Spleen (tissue), 11 donors: ENCODE data around the gene TMEM145. TPM values are rescaled to one million over a fixed set of nuclear protein-coding genes. Genes with fewer than 3 reads are reported as not detected.

Experiments used
- DNase-seq: peaks from one replicate; pipeline ENCODE4 v3.0.0-alpha.2; 2020
- H3K27ac ChIP-seq, 8 donors: fragments of 200-600 bp; sonication (generic) in 7 of 8; 1 replicate in 4 of 8; 2 replicates in 4 of 8; pipeline versions ENCODE4 v1.5.0 to v1.8.0; 2016 to 2021; ENCODE audit warnings: inconsistent platforms in 4 of 8, mild to moderate bottlenecking in 4 of 8, moderate library complexity in 1 of 8
- H3K27me3 ChIP-seq, 7 donors: fragments of 200-600 bp; sonication (generic) in 6 of 7; replicated peaks in 1 of 7; 1 replicate in 4 of 7; 2 replicates in 3 of 7; pipeline versions ENCODE4 v1.5.0 to v1.8.0; 2016 to 2021; ENCODE audit warnings: inconsistent platforms in 3 of 7, mild to moderate bottlenecking in 1 of 7
- H3K36me3 ChIP-seq, 6 donors: fragments of 200-600 bp; sonication (generic) in 5 of 6; 1 replicate in 4 of 6; 2 replicates in 2 of 6; pipeline versions ENCODE4 v1.5.0 to v1.8.0; 2016 to 2021; ENCODE audit warnings: inconsistent platforms in 2 of 6
- H3K4me1 ChIP-seq, 6 donors: fragments of 200-600 bp; sonication (generic) in 5 of 6; 1 replicate in 3 of 6; 2 replicates in 3 of 6; pipeline versions ENCODE4 v1.5.0 to v1.8.0; 2016 to 2021; ENCODE audit warnings: inconsistent platforms in 3 of 6
- H3K4me3 ChIP-seq, 8 donors: fragments of 200-600 bp; sonication (generic) in 7 of 8; 1 replicate in 4 of 8; 2 replicates in 4 of 8; pipeline versions ENCODE4 v1.5.0 to v1.8.0; 2016 to 2021; ENCODE audit warnings: inconsistent platforms in 4 of 8, mild to moderate bottlenecking in 4 of 8, moderate library complexity in 2 of 8
- H3K9me3 ChIP-seq, 8 donors: fragments of 200-600 bp; sonication (generic) in 7 of 8; 1 replicate in 4 of 8; 2 replicates in 4 of 8; pipeline versions ENCODE4 v1.5.0 to v1.8.0; 2016 to 2021; ENCODE audit warnings: inconsistent platforms in 4 of 8
- POLR2A ChIP-seq, 3 donors: fragments of 450-650 bp; IDR thresholded peaks; one replicate each; pipeline ENCODE4 v1.5.1; 2017; ENCODE audit warnings: antibody characterized with exemption in 3 of 3, mild to moderate bottlenecking in 1 of 3
- POLR2AphosphoS5 ChIP-seq, 3 donors: sonication (generic); formaldehyde crosslinking; IDR thresholded peaks; one replicate each; pipeline ENCODE4 v1.5.1; 2017; ENCODE audit warnings: antibody characterized with exemption in 3 of 3
- WGBS, 5 donors: extraction: QIAGEN DNeasy Blood & Tissue Kit in 3 of 5; methylation state at CpG; one replicate each; pipeline versions ENCODE4 v1.1.5 to v1.1.7; 2013 to 2018; 5-methylcytosine and 5-hydroxymethylcytosine counted together
- intact Hi-C: fragments of 100-400 bp; cut with DNase I; formaldehyde crosslinking; loops from one replicate; pipeline ENCODE4 v1.15.0; 2023; ENCODE audit warnings: low total_unique reads
- polyA plus RNA-seq, 3 donors: library from polyadenylated mRNA; stranded (reverse); fragments of 200-250 nt; gene quantifications; one replicate each; pipeline ENCODE4 v1.2.1, GENCODE V29; 2013
- total RNA-seq, 7 donors: library from RNA; depleted of rRNA in 3 of 7; stranded (reverse); fragments of >200 nt in 3 of 7; fragmentation: NEBNext Ultra II Directional in 4 of 7; extraction: Animal tissue kit (Norgen Biotek cat#: 25700) in 4 of 7; gene quantifications; one replicate each; pipeline versions ENCODE4 v1.1.0 to v1.2.1, GENCODE V29; 2016 to 2021
- TF ChIP-seq, protein P1 (sequence below), 11 experiments: fragments of 200-600 bp in 7 of 11; fragments of 450-650 bp in 4 of 11; sonication (generic) in 4 of 11; IDR thresholded peaks in 8 of 11; conservative IDR thresholded peaks in 3 of 11; 1 replicate in 7 of 11; 2 replicates in 4 of 11; pipeline versions ENCODE4 v1.4.0 to v1.8.0; 2016 to 2021; ENCODE audit warnings: antibody characterized with exemption in 11 of 11, inconsistent platforms in 4 of 11, mild to moderate bottlenecking in 1 of 11
- donor health status: healthy with polysubstance abuse.
- donor health status: DM: no; HTN: no; CAD: no; lungs with moderate emphysema.
- donor health status: DM: no; HTN: no; CAD: no.
- donor health status: Bipolar disorder and iron deficiency.
- donor health status: healthy.
- donor health status: DM: no; HTN: no; CAD: no.
- donor health status: DM: yes; HTN: yes; CAD: no.

Gene TMEM145
- total and polyA plus RNA-seq, 10 donors = 0.13 to 2.3 (median 0.73) TPM; not detected in 1

DNA sequence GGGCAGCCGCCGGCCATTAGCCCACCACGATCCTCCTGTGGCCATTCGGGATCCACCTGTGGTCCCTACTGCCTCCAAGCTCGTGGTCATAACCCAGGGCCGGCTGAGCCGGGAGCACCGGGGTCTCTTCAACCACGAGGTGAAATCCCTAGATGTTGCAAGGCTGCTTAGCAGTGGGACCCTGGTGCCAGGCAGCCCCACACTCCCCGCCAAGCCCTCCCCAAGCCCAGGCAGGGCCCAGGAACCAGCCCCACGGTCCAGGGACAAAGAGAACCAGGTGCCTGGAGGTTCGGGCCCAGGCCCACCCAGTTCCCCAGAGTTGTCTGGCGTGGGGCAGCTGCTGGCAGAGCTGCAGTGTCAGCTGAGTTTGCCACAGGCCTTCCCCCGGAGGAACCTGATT is 3.4 kb upstream of the TMEM145 start:
- DNase-seq = no peak
- Histone ChIP-seq H3K27me3 (peaks cover 0 to 40% (median 27%) of the 10 kb centered on the region in 7 donors), H3K9me3 (no peaks in the 10 kb centered on the region), H3K36me3 (no peaks in the 10 kb centered on the region), H3K4me3 (no peak overlapping the region), H3K4me1 (peaks cover 6 to 21% (median 14%) of the 10 kb centered on the region in 6 donors), H3K27ac (no peak overlapping the region)
- intact Hi-C loops = no loop called here
- 71 to 92% (median 87%) methylated on average over 11 to 14 of the region's 14 CpGs for WGBS, 5 donors
- TF ChIP-seq, protein P1, sequence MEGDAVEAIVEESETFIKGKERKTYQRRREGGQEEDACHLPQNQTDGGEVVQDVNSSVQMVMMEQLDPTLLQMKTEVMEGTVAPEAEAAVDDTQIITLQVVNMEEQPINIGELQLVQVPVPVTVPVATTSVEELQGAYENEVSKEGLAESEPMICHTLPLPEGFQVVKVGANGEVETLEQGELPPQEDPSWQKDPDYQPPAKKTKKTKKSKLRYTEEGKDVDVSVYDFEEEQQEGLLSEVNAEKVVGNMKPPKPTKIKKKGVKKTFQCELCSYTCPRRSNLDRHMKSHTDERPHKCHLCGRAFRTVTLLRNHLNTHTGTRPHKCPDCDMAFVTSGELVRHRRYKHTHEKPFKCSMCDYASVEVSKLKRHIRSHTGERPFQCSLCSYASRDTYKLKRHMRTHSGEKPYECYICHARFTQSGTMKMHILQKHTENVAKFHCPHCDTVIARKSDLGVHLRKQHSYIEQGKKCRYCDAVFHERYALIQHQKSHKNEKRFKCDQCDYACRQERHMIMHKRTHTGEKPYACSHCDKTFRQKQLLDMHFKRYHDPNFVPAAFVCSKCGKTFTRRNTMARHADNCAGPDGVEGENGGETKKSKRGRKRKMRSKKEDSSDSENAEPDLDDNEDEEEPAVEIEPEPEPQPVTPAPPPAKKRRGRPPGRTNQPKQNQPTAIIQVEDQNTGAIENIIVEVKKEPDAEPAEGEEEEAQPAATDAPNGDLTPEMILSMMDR (IDR thresholded peaks at IDR 0.05 in 8 of 11, conservative IDR thresholded peaks at IDR 0.05 in 3 of 11) = no peak
- TF ChIP-seq POLR2A (IDR thresholded peaks at IDR 0.05) (no peak), POLR2AphosphoS5 (IDR thresholded peaks at IDR 0.05) (no peak)

DNA sequence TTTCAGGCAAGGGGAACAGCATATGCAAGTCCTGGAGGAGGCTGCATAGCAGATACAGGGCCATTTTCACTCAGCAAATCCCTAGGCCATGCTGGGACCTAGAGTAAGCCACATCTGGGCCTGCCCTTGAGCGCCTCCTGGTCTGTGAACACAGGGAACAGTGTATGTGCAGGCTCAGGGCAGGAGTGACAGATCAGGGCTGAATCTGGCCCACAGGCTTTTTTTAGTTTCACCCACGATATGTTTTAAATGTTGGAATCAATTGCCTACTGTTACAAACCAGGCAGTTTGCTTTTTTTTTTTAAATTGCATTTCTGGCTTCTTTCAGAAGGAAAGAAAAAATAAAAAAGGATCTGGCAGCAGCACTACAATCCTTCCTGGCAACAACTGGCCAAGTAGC is 1.5 kb upstream of the TMEM145 start:
- 59 to 86% (median 84%) methylated on average over 2 of the region's 2 CpGs for WGBS, 5 donors
- intact Hi-C loops = no loop called here
- DNase-seq = no peak
- Histone ChIP-seq H3K36me3 (no peaks in the 10 kb centered on the region), H3K27me3 (peaks cover 0 to 49% (median 27%) of the 10 kb centered on the region in 7 donors), H3K4me1 (peaks cover 10 to 26% (median 19%) of the 10 kb centered on the region in 6 donors), H3K4me3 (no peak overlapping the region), H3K27ac (no peak overlapping the region), H3K9me3 (no peaks in the 10 kb centered on the region)
- TF ChIP-seq POLR2A (IDR thresholded peaks at IDR 0.05) = no peak
- no peak for TF ChIP-seq POLR2AphosphoS5 (IDR thresholded peaks at IDR 0.05)
- TF ChIP-seq, protein P1 (IDR thresholded peaks at IDR 0.05 in 8 of 11, conservative IDR thresholded peaks at IDR 0.05 in 3 of 11) = no peak

DNA sequence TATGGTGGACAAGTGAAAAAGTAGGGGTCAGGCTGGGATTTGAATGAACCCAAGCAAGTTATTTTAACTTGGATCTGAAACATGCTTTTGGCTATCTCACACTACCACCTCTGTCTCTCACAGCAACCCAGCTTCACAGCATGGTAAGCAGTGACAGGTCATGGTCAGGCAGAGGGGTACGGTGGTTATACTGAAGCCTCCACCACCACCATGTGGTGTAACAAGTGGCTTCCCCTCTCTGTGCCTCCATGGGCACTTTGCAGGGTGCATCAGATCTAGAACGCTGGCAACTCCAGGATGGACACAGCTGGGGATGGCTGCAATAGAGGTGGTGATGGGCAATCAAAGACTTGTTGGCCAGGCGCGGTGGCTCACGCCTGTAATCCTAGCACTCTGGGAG is 739 bp upstream of the TMEM145 start:
- peaks cover 0 to 49% (median 27%) of the 10 kb centered on the region in 7 donors for H3K27me3 ChIP-seq
- TF ChIP-seq, protein P1 (IDR thresholded peaks at IDR 0.05 in 8 of 11, conservative IDR thresholded peaks at IDR 0.05 in 3 of 11) = no peak
- no peak for TF ChIP-seq POLR2A (IDR thresholded peaks at IDR 0.05)
- H3K4me3 ChIP-seq = no peak overlapping the region
- no peak overlapping the region for H3K27ac ChIP-seq
- DNase-seq = no peak
- H3K9me3 ChIP-seq = no peaks in the 10 kb centered on the region
- peaks cover 17 to 34% (median 26%) of the 10 kb centered on the region in 6 donors for H3K4me1 ChIP-seq
- H3K36me3 ChIP-seq = no peaks in the 10 kb centered on the region
- intact Hi-C loops = no loop called here
- WGBS, 5 donors = 81 to 93% (median 82%) methylated on average over 5 of the region's 5 CpGs

DNA sequence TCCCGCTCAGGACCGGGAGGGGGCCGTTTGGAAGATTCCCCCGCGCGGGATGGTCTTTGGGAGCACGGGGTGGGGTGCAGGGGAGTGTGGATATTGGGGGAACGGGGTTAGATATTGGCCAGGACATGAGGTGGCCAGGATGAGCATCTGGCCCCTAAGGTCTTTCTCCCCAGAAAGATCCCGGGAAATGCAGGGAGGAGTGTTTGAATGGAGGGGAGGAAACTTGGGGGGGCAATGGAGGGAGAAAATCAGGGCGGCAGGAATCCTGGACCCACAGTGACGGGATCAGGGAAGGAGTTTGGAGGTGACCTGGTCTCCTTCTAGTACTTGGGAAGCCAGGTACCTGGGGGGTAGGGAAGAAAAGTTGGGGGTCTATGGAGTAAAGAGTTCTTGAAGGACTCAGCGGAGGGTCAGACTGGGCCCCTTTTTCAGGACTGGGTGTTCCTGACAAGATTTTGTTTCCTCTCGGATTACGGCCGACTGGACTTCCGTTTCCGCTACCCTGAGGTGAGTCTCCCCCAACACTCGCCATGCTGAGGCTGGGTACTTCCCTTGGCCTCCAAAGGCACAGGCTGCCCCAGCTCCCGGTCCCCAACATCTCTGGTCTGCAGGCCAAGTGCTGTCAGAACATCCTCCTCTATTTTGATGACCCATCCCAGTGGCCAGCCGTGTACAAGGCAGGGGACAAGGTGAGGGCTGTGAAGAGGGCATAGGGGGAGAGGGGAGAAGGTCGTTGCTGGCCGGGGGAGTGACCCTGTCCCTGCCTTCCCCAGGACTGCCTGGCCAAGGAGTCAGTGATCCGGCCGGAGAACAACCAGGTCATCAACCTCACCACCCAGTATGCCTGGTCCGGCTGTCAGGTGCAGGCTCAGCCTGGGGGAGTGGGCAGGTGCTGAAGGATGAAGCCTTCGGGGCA is 989 bp downstream of the TMEM145 start:
- 29 to 35% (median 34%) methylated on average over 25 to 26 of the region's 26 CpGs for WGBS, 5 donors
- Histone ChIP-seq H3K4me3 (peak overlapping the region in 5 of 8 donors; percentile 30 to 66 (median 41)), H3K27ac (no peak overlapping the region), H3K27me3 (peaks cover 0 to 49% (median 27%) of the 10 kb centered on the region in 7 donors), H3K9me3 (no peaks in the 10 kb centered on the region), H3K4me1 (peaks cover 17 to 38% (median 27%) of the 10 kb centered on the region in 6 donors), H3K36me3 (no peaks in the 10 kb centered on the region)
- no peak for DNase-seq
- TF ChIP-seq, protein P1 (IDR thresholded peaks at IDR 0.05 in 8 of 11, conservative IDR thresholded peaks at IDR 0.05 in 3 of 11) = no peak
- no peak for TF ChIP-seq POLR2A (IDR thresholded peaks at IDR 0.05)
- no peak for TF ChIP-seq POLR2AphosphoS5 (IDR thresholded peaks at IDR 0.05)
- intact Hi-C loops = no loop called here
